H1 (cell line): ENCODE results near the gene ZW10. TPM values are rescaled to one million over a fixed set of nuclear protein-coding genes. Genes with fewer than 3 reads are reported as not detected.

Experiments
- CTCF ChIA-PET: fragments of 300-600 bp; sonication (Branson Sonifier 250); formaldehyde crosslinking; loops from one replicate; lab custom pipeline; 2021; ENCODE audit not compliant: partially characterized antibody; lab: Charles Lee
- POLR2A ChIA-PET: fragments of 300-600 bp; sonication (Branson Sonifier 250); formaldehyde crosslinking; loops from one replicate; lab custom pipeline; 2021; ENCODE audit warnings: inconsistent platforms; ENCODE audit not compliant: partially characterized antibody; lab: Charles Lee
- DNase-seq, 2 experiments: peaks; one replicate each; pipeline versions ENCODE4 v3.0.0 to v3.0.0-alpha.2; 2010 to 2022; ENCODE audit warnings: low spot score in 2 of 2, low read depth in 1 of 2, mixed read lengths in 1 of 2
- FAIRE-seq: peaks from 2 replicates; lab custom pipeline; 2011; peaks lifted over from hg19 to GRCh38; lab: Jason Lieb, UNC
- H2AFZ ChIP-seq: 2 replicates; pipeline ENCODE4 v1.8.1; 2012; ENCODE audit warnings: low read length, inconsistent platforms
- H2AK5ac ChIP-seq: 2 replicates; pipeline ENCODE4 v1.6.1; 2013; ENCODE audit warnings: low read depth, low read length
- H2BK120ac ChIP-seq: replicated peaks from 2 replicates; pipeline ENCODE3; 2013; ENCODE audit warnings: low read depth, low read length, inconsistent platforms
- H2BK12ac ChIP-seq: 2 replicates; pipeline ENCODE4 v1.6.1; 2013; ENCODE audit warnings: low read depth, low read length
- H2BK15ac ChIP-seq: 2 replicates; pipeline ENCODE4 v1.6.1; 2013; ENCODE audit warnings: low read length
- H2BK20ac ChIP-seq: 2 replicates; pipeline ENCODE4 v1.6.1; 2013; ENCODE audit warnings: low read length
- H2BK5ac ChIP-seq: 2 replicates; pipeline ENCODE4 v1.6.1; 2013; ENCODE audit warnings: low read depth, low read length
- H3K14ac ChIP-seq: 2 replicates; pipeline ENCODE4 v1.6.1; 2013; ENCODE audit warnings: inconsistent platforms; ENCODE audit not compliant: insufficient read length
- H3K18ac ChIP-seq: 2 replicates; pipeline ENCODE4 v1.6.1; 2013; ENCODE audit warnings: low read length; ENCODE audit errors: extremely low read depth
- H3K23ac ChIP-seq: 2 replicates; pipeline ENCODE4 v1.6.1; 2013; ENCODE audit warnings: inconsistent platforms; ENCODE audit not compliant: insufficient read length
- H3K23me2 ChIP-seq: 2 replicates; pipeline ENCODE4 v1.6.1; 2013; ENCODE audit warnings: low read depth, low read length
- H3K27ac ChIP-seq: 2 replicates; pipeline ENCODE4 v1.6.1; 2011; ENCODE audit warnings: low read depth, low read length, inconsistent platforms
- H3K27me3 ChIP-seq, 4 experiments: replicated peaks in 1 of 4; 1 replicate in 1 of 4; 2 replicates in 3 of 4; pipeline versions ENCODE4 v1.6.1 to v1.8.1; 2011 to 2013; ENCODE audit warnings: low read length in 3 of 4, mild to moderate bottlenecking in 3 of 4, inconsistent platforms in 2 of 4, mixed read lengths in 2 of 4, moderate library complexity in 1 of 4; ENCODE audit not compliant: control insufficient read depth in 3 of 4, insufficient read depth in 3 of 4; ENCODE audit errors: extremely low read depth in 1 of 4
- H3K36me3 ChIP-seq, 4 experiments: 2 replicates each; pipeline versions ENCODE4 v1.6.1 to v1.8.1; 2011 to 2013; ENCODE audit warnings: mild to moderate bottlenecking in 4 of 4, low read length in 3 of 4, moderate library complexity in 2 of 4, control low read depth in 1 of 4, inconsistent platforms in 1 of 4; ENCODE audit not compliant: insufficient read depth in 4 of 4, control insufficient read depth in 2 of 4
- H3K4ac ChIP-seq: replicated peaks from 2 replicates; pipeline ENCODE3; 2013; ENCODE audit warnings: low read length, low read depth, mixed read lengths, inconsistent platforms; ENCODE audit not compliant: insufficient read length
- H3K4me1 ChIP-seq, 4 experiments: replicated peaks in 1 of 4; 1 replicate in 1 of 4; 2 replicates in 3 of 4; pipeline versions ENCODE4 v1.6.1 to v1.8.1; 2011 to 2013; ENCODE audit warnings: low read length in 3 of 4, inconsistent platforms in 2 of 4, mixed read lengths in 1 of 4; ENCODE audit not compliant: insufficient read depth in 4 of 4, control insufficient read depth in 3 of 4
- H3K4me2 ChIP-seq, 2 experiments: 2 replicates each; pipeline versions ENCODE4 v1.6.1 to v1.8.1; 2011 to 2013; ENCODE audit warnings: low read depth in 2 of 2, low read length in 2 of 2, control low read depth in 1 of 2, inconsistent platforms in 1 of 2, mild to moderate bottlenecking in 1 of 2; ENCODE audit not compliant: insufficient read depth in 1 of 2
- H3K4me3 ChIP-seq, 4 experiments: fragments of 200-600, 300-600 bp in 1 of 4; sonication (generic), shearing (Covaris generic), sonication (Bioruptor Twin) in 1 of 4; 2 replicates each; pipeline versions ENCODE4 v1.5.1 to v1.8.1; 2011 to 2016; ENCODE audit warnings: low read length in 4 of 4, low read depth in 3 of 4, control low read depth in 2 of 4, inconsistent platforms in 2 of 4, mild to moderate bottlenecking in 2 of 4, mixed read lengths in 1 of 4, moderate library complexity in 1 of 4; ENCODE audit not compliant: insufficient read depth in 2 of 4; ENCODE audit errors: extremely low read depth in 1 of 4
- H3K56ac ChIP-seq: replicated peaks from 2 replicates; pipeline ENCODE3; 2013; ENCODE audit warnings: low read depth, mild to moderate bottlenecking, mixed read lengths, low read length, inconsistent platforms; ENCODE audit not compliant: insufficient read length
- H3K79me1 ChIP-seq: 2 replicates; pipeline ENCODE4 v1.6.1; 2013; ENCODE audit warnings: low read depth, low read length, control low read depth
- H3K79me2 ChIP-seq, 2 experiments: 2 replicates each; pipeline versions ENCODE4 v1.6.1 to v1.8.1; 2012 to 2013; ENCODE audit warnings: low read length in 2 of 2, mild to moderate bottlenecking in 2 of 2, inconsistent platforms in 1 of 2; ENCODE audit not compliant: insufficient read depth in 2 of 2, control insufficient read depth in 1 of 2
- H3K9ac ChIP-seq, 4 experiments: replicated peaks in 1 of 4; 1 replicate in 1 of 4; 2 replicates in 3 of 4; pipeline versions ENCODE4 v1.6.1 to v1.8.1; 2011 to 2013; ENCODE audit warnings: low read depth in 3 of 4, low read length in 3 of 4, control low read depth in 2 of 4, mild to moderate bottlenecking in 2 of 4, moderate library complexity in 2 of 4, inconsistent platforms in 1 of 4; ENCODE audit errors: extremely low read depth in 1 of 4
- H3K9me3 ChIP-seq, 2 experiments: 2 replicates each; pipeline versions ENCODE4 v1.6.1 to v1.8.1; 2012 to 2013; ENCODE audit warnings: mild to moderate bottlenecking in 2 of 2, moderate library complexity in 2 of 2, control low read depth in 1 of 2, inconsistent platforms in 1 of 2, low read depth in 1 of 2, low read length in 1 of 2, mixed read lengths in 1 of 2; ENCODE audit not compliant: insufficient read depth in 2 of 2
- H4K20me1 ChIP-seq, 2 experiments: replicated peaks in 1 of 2; 2 replicates each; pipeline versions ENCODE3 to v1.8.1; 2011 to 2013; ENCODE audit warnings: inconsistent platforms in 2 of 2, low read length in 2 of 2, mild to moderate bottlenecking in 1 of 2; ENCODE audit not compliant: insufficient read depth in 2 of 2, control insufficient read depth in 1 of 2
- H4K5ac ChIP-seq: 2 replicates; pipeline ENCODE4 v1.6.1; 2013; ENCODE audit warnings: low read length, low read depth, mixed read lengths, inconsistent platforms; ENCODE audit not compliant: insufficient read length
- H4K8ac ChIP-seq: 2 replicates; pipeline ENCODE4 v1.8.0; 2013; ENCODE audit warnings: mild to moderate bottlenecking, moderate library complexity, low read length, inconsistent platforms; ENCODE audit not compliant: insufficient read depth; ENCODE audit errors: extremely low read depth
- H4K91ac ChIP-seq: replicated peaks from 2 replicates; pipeline ENCODE3; 2013; ENCODE audit warnings: low read length, mixed read lengths, inconsistent platforms; ENCODE audit not compliant: insufficient read length
- BACH1 ChIP-seq: IDR thresholded peaks from 2 replicates; pipeline ENCODE4 v1.6.1; 2012; ENCODE audit warnings: low read length, improper control_type of control experiment
- USF2 ChIP-seq: IDR thresholded peaks from 2 replicates; pipeline ENCODE4 v1.6.1; 2011; ENCODE audit warnings: low read length, improper control_type of control experiment
- WGBS, 2 experiments: shearing (Covaris generic) in 1 of 2; methylation state at CpG; one replicate each; pipeline versions ENCODE4 v1.1.6 to v1.1.7; 2013 to 2015; ENCODE audit warnings: low lambda C conversion rate in 2 of 2, mixed read lengths in 2 of 2, inconsistent platforms in 1 of 2, low coverage in 1 of 2, missing lambda C conversion rate in 1 of 2; ENCODE audit not compliant: insufficient replicate concordance in 2 of 2, insufficient coverage in 1 of 2, insufficient read length in 1 of 2; ENCODE audit errors: extremely low coverage in 1 of 2, missing lambda C conversion rate in 1 of 2; 5-methylcytosine and 5-hydroxymethylcytosine counted together
- polyA plus RNA-seq, 7 experiments: library from polyadenylated mRNA; depleted of rRNA in 3 of 7; stranded (reverse) in 5 of 7; unstranded in 2 of 7; fragments of >200 nt in 5 of 7; fragments of 200-250 nt in 2 of 7; gene quantifications; 1 replicate in 5 of 7; 2 replicates in 1 of 7; 4 replicates in 1 of 7; pipeline versions ENCODE4 v1.2.1 to v1.2.3, GENCODE V29; 2011 to 2013; ENCODE audit warnings: missing spikeins in 2 of 7, mixed read lengths in 2 of 7
- total RNA-seq: library from RNA; stranded (reverse); fragmentation: NEBNext Ultra II Directional; extraction: Animal tissue kit (Norgen Biotek cat#: 25700); gene quantifications from 2 replicates; pipeline ENCODE4 v1.2.1, GENCODE V29; 2021

ZW10 gene
- total and polyA plus RNA-seq, 2 of the 8 experiments (the other 6 are each of a cell fraction or from before 2014, with no cell fraction given), result 9.0 to 25.3 TPM

GRCh38 chr11:113725407-113725806 lies 48.1 kb downstream of the ZW10 start:
- H3K23ac ChIP-seq, result no peak overlapping the region
- H3K14ac ChIP-seq, result no peak overlapping the region
- H2BK12ac ChIP-seq, result no peak overlapping the region
- POLR2A ChIA-PET, result interaction anchor here (0.6 kb wide), 1 partner anchor 52 kb away, joined by 5 read pairs; no protein-coding TSS in a partner anchor
- H3K79me1 ChIP-seq, result no peaks in the 10 kb centered on the region
- H3K9ac ChIP-seq, result no peak overlapping the region
- no peak overlapping the region for H3K27ac ChIP-seq
- H3K36me3 ChIP-seq, result no peaks in the 10 kb centered on the region
- no peaks in the 10 kb centered on the region for H3K9me3 ChIP-seq
- H2AFZ ChIP-seq, result no peak overlapping the region
- H4K5ac ChIP-seq, result no peak overlapping the region
- 82% methylated on average over 5 of the region's 5 CpGs; no CpG with 5 or more reads in 1 of the 2 experiments for WGBS, 2 experiments
- CTCF ChIA-PET, result interaction anchor here (0.5 to 2.2 kb wide), 19 partner anchors 14 to 1500 kb away, joined by 3 to 11 read pairs (median 3); partner anchors contain the start of gene PTS
- no peak overlapping the region for H4K8ac ChIP-seq
- H3K4ac ChIP-seq, result no peak overlapping the region
- H3K23me2 ChIP-seq, result no peaks in the 10 kb centered on the region
- H2BK120ac ChIP-seq, result no peak overlapping the region
- FAIRE-seq, result no peak
- no peak overlapping the region for H2BK20ac ChIP-seq
- no peaks in the 10 kb centered on the region for H4K20me1 ChIP-seq
- TF ChIP-seq BACH1, result no peak
- no peak for TF ChIP-seq USF2
- no peak overlapping the region for H2BK15ac ChIP-seq
- H3K79me2 ChIP-seq, result no peaks in the 10 kb centered on the region
- no peak overlapping the region for H3K56ac ChIP-seq
- no peak overlapping the region for H2AK5ac ChIP-seq
- no peak for DNase-seq
- no peak overlapping the region for H2BK5ac ChIP-seq
- no peak overlapping the region for H4K91ac ChIP-seq
- H3K27me3 ChIP-seq, result no peaks in the 10 kb centered on the region
- H3K4me1 ChIP-seq, result no peaks in the 10 kb centered on the region
- no peak overlapping the region for H3K18ac ChIP-seq
- H3K4me3 ChIP-seq, result no peak overlapping the region
- no peak overlapping the region for H3K4me2 ChIP-seq
